GM19463 (cell line): Measurements from ENCODE around the gene RASSF4.
A peak's percentile ranks its signal among the peaks of the same experiment; 100 is the strongest.

Experiments used
- ATAC-seq: cut with Tn5 transposase; IDR thresholded peaks from one replicate; pipeline ENCODE4 v1.9.1; 2021; ENCODE audit warnings: mild to moderate bottlenecking, moderate library complexity; ENCODE audit not compliant: unreplicated experiment

RASSF4 gene

GRCh38 chr10:44974082-44974627, 14.6 kb downstream of the RASSF4 start:
- no peak for ATAC-seq

- peak; percentile 58 for ATAC-seq
Measured at GRCh38 chr10:44974628-44975430, 15.2 kb downstream of the RASSF4 start.

GRCh38 chr10:44975431-44976331, 16.1 kb downstream of the RASSF4 start:
- no peak for ATAC-seq

- no peak for ATAC-seq
Measured at GRCh38 chr10:44976352-44977198, 17.0 kb downstream of the RASSF4 start.

- ATAC-seq = no peak
Measured at GRCh38 chr10:44977287-44978212, 17.9 kb downstream of the RASSF4 start.

GRCh38 chr10:44978213-44978569, 18.6 kb downstream of the RASSF4 start:
- ATAC-seq = no peak

- ATAC-seq = no peak
Measured at GRCh38 chr10:44978570-44979280, 19.1 kb downstream of the RASSF4 start, which contains the start of gene DEPP1. TSS of gene DEPP1 (minus strand) at chr10:44978809. CDS start at chr10:44978030, 779 bp downstream.

GRCh38 chr10:44979281-44980191, 19.9 kb downstream of the RASSF4 start:
- no peak for ATAC-seq

GRCh38 chr10:44980309-44981171, 20.9 kb downstream of the RASSF4 start:
- no peak for ATAC-seq

- ATAC-seq = peak; percentile 62
Measured at GRCh38 chr10:44981172-44982113, 21.8 kb downstream of the RASSF4 start.

GRCh38 chr10:44982114-44982460, 22.5 kb downstream of the RASSF4 start:
- no peak for ATAC-seq

- no peak for ATAC-seq
Measured at GRCh38 chr10:44982496-44982895, 22.9 kb downstream of the RASSF4 start.

GRCh38 chr10:44983066-44983894, 23.7 kb downstream of the RASSF4 start:
- ATAC-seq = no peak

GRCh38 chr10:44983895-44984278, 24.3 kb downstream of the RASSF4 start:
- no peak for ATAC-seq

- no peak for ATAC-seq
Measured at GRCh38 chr10:44984671-44985101, 25.1 kb downstream of the RASSF4 start.
